ENCODE measurements around the gene LRP1.

The LRP1 gene

GRCh38 chr12:57240926-57241401, 112.7 kb downstream of the LRP1 start:
- DNase-seq = peak in 1 of 2 experiments; percentile 9

GRCh38 chr12:57241402-57242310, 113.4 kb downstream of the LRP1 start:
- DNase-seq = no peak

DNA sequence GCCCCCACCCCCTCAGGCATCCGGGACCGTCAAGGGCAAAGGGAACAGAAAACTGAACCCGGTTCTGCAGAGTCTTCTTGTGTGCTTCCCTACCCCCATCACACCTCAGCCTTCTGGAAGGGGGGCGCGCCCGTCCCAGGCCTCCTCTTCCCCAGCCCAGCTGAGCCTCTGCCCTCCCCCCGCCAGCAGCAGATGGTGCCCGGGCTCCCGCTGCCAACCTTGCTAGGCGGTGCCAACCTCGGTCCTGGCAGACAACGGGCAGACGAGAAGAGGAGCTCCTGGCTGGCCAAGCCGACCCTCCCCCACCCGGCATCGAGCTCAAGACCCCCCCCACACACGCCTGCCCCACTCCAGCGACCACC, 114.0 kb downstream of the LRP1 start:
- no peak for DNase-seq

- DNase-seq = peak; percentile 32 to 37
Measured at GRCh38 chr12:57242691-57243454, 114.6 kb downstream of the LRP1 start.

GRCh38 chr12:57243521-57244311, 115.4 kb downstream of the LRP1 start:
- peak; percentile 75 to 82 for DNase-seq

GRCh38 chr12:57244312-57244696, 116.0 kb downstream of the LRP1 start:
- DNase-seq = no peak

DNA sequence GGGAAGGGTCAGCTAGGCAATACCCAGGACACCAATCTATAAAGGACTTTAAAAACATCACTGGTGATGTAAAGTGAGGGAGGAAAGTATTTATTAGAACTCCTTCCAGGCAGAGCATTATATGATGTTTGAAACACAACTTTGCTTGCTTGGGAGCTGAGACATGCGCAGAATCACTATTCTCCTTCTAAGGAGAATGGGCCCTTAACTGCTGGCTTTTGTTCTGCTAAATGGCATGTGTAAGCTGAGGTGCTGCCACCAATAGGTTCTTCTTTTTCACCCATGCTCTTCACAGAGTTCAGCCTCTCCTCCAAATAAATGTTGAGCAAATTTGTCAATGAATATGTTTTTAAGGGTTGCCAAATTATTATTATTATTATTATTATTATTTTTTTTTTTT, 118.8 kb downstream of the LRP1 start:
- DNase-seq = no peak

GRCh38 chr12:57248934-57249742, 120.9 kb downstream of the LRP1 start:
- peak; percentile 75 for DNase-seq

GRCh38 chr12:57250541-57250940, 122.3 kb downstream of the LRP1 start:
- DNase-seq = no peak

GRCh38 chr12:57250956-57251355, 122.7 kb downstream of the LRP1 start, which contains the start of gene STAC3:
STAC3 (minus strand) TSS chr12:57251187; CDS start chr12:57249636, 1,551 bp downstream.
- no peak for DNase-seq

DNA sequence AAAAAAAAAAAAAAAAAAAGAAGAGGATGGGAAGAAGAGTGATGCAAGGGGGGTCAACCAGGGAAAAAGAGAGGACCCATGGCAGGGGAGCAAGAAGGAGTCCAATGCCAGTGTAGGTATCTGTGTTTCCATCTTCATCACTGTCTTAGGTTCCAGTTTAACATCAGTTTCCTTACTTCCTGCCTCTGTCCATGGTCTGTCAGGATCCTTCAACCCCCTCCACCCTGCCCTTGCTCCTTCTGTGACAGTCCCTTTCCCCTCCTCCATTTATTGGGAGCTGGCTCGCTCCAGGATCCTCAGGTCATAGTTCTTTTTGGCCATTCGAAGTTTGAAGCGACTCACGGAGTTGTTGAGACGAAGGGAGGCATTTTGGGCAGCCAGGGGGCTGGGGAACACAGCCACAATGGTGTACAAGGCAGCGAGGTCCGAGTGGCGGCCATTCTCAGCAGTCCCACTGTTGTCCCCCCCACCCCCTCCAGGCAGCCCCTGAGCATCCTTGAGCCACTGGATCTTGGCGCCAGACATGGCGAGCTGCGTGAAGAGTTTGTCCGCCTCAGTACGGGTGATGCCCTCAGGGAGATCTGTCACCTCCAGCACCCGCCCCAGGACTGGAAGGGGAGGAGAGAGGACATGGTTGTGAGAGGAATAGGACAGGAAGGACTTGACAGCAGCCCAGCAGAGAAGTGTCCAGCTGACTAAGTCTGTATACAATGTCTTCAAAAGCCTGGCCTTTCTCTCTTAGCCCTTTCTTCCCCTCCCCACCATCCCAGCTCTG, 126.4 kb downstream of the LRP1 start:
- DNase-seq = no peak

GRCh38 chr12:57255916-57256315, 127.6 kb downstream of the LRP1 start:
- no peak for DNase-seq

DNA sequence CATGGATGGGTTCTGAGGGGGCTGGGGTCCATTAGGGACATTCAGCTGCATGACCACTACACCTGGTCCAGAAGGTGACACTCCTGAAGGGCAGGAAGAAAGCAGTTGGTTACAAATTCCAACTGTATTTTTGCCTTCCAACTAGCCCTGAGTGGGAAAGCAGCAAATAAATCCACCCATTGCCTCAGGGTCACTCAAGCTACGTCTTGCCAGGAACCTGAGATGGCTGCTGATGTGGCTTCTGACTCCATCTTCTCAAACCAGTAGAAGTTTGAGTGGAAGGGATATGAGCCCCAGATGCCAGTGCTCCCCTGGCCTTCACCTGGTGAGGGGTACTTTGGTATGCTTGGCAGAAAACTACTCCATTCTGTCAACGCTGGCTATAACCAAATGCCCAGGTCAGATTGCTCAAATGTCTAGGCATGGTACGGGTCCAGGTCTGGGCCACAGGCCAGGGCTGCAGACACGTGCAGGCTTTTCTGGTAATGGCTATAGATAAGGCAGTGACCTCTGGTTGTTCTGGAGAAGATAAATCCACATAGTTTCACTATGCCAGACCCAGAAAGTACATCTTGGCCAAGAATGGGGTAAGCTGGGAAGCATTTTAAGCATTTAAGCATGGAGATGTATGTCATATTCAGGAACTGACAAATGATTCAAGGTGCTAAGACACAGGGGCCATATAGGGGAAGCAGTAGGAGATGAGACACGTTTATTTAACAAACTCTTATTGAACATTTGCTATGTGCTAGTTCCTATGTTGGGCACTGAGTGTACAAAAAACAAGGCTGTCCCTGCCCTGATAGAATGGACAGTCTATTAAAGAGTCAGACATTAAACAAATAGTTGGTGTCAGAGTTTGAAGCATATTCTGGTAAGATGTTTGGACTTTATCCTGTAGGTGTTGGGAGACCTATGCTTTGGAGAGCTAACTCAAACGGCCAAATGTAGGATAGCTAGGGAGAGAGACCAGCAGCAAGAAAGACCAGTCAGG, 131.0 kb downstream of the LRP1 start:
- no peak for DNase-seq

DNA sequence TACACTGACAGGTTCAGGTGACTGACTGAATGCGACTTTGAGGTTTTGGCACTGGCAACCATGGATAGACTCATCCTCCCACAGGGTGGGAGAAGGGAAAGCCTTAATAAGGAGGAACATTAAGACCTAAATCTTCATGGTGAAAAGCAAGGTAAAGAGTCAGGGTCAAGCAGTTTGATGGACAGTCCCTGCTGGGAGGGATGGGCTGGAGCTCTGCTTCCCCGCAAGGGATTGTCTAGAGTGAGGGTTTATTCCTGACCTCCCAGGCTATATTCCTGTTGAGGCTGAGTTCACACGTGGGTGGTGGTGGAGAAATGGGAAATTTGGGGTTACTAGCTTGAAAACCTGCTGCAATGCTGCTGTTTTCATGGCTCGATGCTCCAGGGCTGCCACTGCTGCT, 132.1 kb downstream of the LRP1 start:
- no peak for DNase-seq

- no peak for DNase-seq
Measured at GRCh38 chr12:57261428-57261865, 133.2 kb downstream of the LRP1 start.

DNA sequence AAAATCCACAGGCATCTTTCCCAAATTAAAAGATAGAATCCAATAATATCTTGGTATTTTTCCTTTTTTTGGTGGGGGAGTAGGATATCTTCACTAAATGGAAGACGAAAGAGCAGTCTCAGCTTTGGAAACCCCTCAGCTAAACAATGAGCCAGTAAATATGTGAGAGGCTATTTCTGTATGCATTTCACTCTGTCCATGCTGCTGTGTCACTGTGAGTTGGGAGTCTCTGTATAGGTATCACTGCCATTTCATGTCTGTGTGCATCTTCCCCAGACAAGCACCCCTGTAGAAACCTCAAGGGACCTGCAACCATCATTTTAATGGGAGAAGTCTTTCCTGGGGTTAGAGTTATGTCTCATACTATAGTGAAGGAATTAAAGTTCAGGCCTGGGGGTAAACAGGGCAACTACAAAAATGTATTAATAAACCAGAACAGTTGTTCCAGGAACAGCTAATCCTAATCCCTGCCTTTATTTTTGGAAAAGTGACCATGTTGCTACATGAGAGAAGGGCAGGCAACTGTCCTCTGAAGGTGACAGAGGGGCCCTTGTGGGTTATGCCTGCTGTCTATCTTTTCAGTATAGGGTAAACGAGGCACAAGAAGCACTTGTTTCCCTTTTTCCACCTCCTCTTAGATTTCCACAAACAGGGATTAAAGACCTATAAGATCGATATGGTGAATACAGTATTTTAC, 134.0 kb downstream of the LRP1 start:
- DNase-seq = no peak
